GM12878 (cell line): ENCODE data around the gene BPIFA3. TPM values are rescaled to one million over a fixed set of nuclear protein-coding genes. Genes with fewer than 3 reads are reported as not detected.

ENCODE experiments used
- ATAC-seq: fragments of 200-7000 bp; cut with Tn5 transposase; 3 replicates; pipeline ENCODE4 v1.9.1; 2020; ENCODE audit warnings: mild to moderate bottlenecking, moderate library complexity
- BruUV-seq: library from RNA; stranded (reverse); fragments of 400-500 nt; replicated peaks from 2 replicates; lab custom pipeline; 2021; lab: Mats Ljungman, UMichigan
- CTCF ChIA-PET: fragments of 300-600 bp; sonication (Branson Sonifier 250); formaldehyde crosslinking; extraction: SDS; loops from one replicate; lab custom pipeline; 2021; ENCODE audit warnings: inconsistent platforms; lab: Yijun Ruan, JAX
- POLR2A ChIA-PET: fragments of 350-600 bp; formaldehyde crosslinking; extraction: SDS; loops from one replicate; lab custom pipeline; 2021; ENCODE audit warnings: inconsistent platforms; lab: Charles Lee
- RAD21 ChIA-PET: fragments of 300-600 bp; sonication (Branson Sonifier 250); formaldehyde crosslinking; loops from one replicate; lab custom pipeline; 2023; ENCODE audit warnings: antibody characterized with exemption; ENCODE audit not compliant: unreplicated experiment; lab: Charles Lee
- SMC1A ChIA-PET: fragments of 300-600 bp; sonication (Branson Sonifier 250); formaldehyde crosslinking; loops from one replicate; lab custom pipeline; 2023; ENCODE audit not compliant: unreplicated experiment, uncharacterized antibody; lab: Charles Lee
- DNase-seq: peaks from one replicate; pipeline ENCODE4 v3.0.0-alpha.2; 2011; ENCODE audit warnings: low read depth, low spot score
- FAIRE-seq: peaks from 3 replicates; lab custom pipeline; 2011; peaks lifted over from hg19 to GRCh38; lab: Jason Lieb, UNC
- H2AFZ ChIP-seq: 2 replicates; pipeline ENCODE4 v1.6.0; 2011; ENCODE audit warnings: low read depth, low read length, control low read depth; ENCODE audit not compliant: control insufficient read depth
- H3K27ac ChIP-seq: 2 replicates; pipeline ENCODE4 v1.5.1; 2011; ENCODE audit warnings: control low read depth; ENCODE audit not compliant: control insufficient read depth, insufficient read depth
- H3K27me3 ChIP-seq, 2 experiments: replicated peaks in 1 of 2; 2 replicates each; pipeline versions ENCODE4 v1.6.0 to v1.6.1; 2011; ENCODE audit warnings: low read length in 1 of 2; ENCODE audit not compliant: control insufficient read depth in 2 of 2, insufficient read depth in 2 of 2
- H3K36me3 ChIP-seq, 2 experiments: 2 replicates each; pipeline ENCODE4 v1.5.1; 2011; ENCODE audit warnings: low read length in 1 of 2; ENCODE audit not compliant: control insufficient read depth in 2 of 2, insufficient read depth in 2 of 2
- H3K4me1 ChIP-seq: 2 replicates; pipeline ENCODE4 v1.6.1; 2011; ENCODE audit warnings: mild to moderate bottlenecking, low read length, moderate library complexity, mixed read lengths; ENCODE audit not compliant: control insufficient read depth, insufficient read depth
- H3K4me2 ChIP-seq: 2 replicates; pipeline ENCODE4 v1.6.0; 2011; ENCODE audit warnings: control low read depth; ENCODE audit not compliant: control insufficient read depth, insufficient read depth
- H3K4me3 ChIP-seq: fragments of 200-600 bp; sonication (generic); 2 replicates; pipeline ENCODE4 v1.5.1; 2016
- H3K79me2 ChIP-seq: 2 replicates; pipeline ENCODE4 v1.6.0; 2011; ENCODE audit warnings: low read length; ENCODE audit not compliant: control insufficient read depth, insufficient read depth
- H3K9ac ChIP-seq: 2 replicates; pipeline ENCODE4 v1.8.0; 2011; ENCODE audit warnings: low read length, control low read depth, mixed read lengths; ENCODE audit not compliant: control insufficient read depth, insufficient read depth
- H3K9me3 ChIP-seq: replicated peaks from 3 replicates; pipeline ENCODE4 v1.5.1; 2011; ENCODE audit warnings: mild to moderate bottlenecking, low read length; ENCODE audit not compliant: control insufficient read depth, insufficient read depth
- H4K20me1 ChIP-seq: 2 replicates; pipeline ENCODE4 v1.6.0; 2011; ENCODE audit not compliant: control insufficient read depth, insufficient read depth
- CBX3 ChIP-seq: fragments of 200-600 bp; sonication (generic); IDR thresholded peaks from 2 replicates; pipeline ENCODE4 v1.6.1; 2016; ENCODE audit warnings: low read depth, borderline replicate concordance
- EGR1 ChIP-seq, 2 experiments: IDR thresholded peaks; 1 replicate in 1 of 2; 2 replicates in 1 of 2; pipeline ENCODE4 v1.6.1; 2011 to 2012; ENCODE audit warnings: low read depth in 2 of 2, low read length in 2 of 2, borderline replicate concordance in 1 of 2, mild to moderate bottlenecking in 1 of 2, moderate library complexity in 1 of 2
- FOXM1 ChIP-seq: IDR thresholded peaks from 2 replicates; pipeline ENCODE4 v1.6.1; 2012; ENCODE audit warnings: low read depth, mild to moderate bottlenecking, inconsistent platforms, low read length, moderate library complexity
- MAX ChIP-seq: IDR thresholded peaks from 2 replicates; pipeline ENCODE4 v1.6.1; 2012; ENCODE audit warnings: low read depth, low read length, improper control_type of control experiment
- NFIC ChIP-seq: IDR thresholded peaks from 2 replicates; pipeline ENCODE4 v1.6.1; 2012; ENCODE audit warnings: low read depth, mild to moderate bottlenecking, inconsistent platforms, low read length, moderate library complexity
- NR2C2 ChIP-seq: IDR thresholded peaks from 2 replicates; pipeline ENCODE4 v1.6.1; 2011; ENCODE audit warnings: borderline replicate concordance, low read depth; ENCODE audit not compliant: control insufficient read depth, insufficient read length
- PML ChIP-seq: IDR thresholded peaks from 2 replicates; pipeline ENCODE4 v1.6.1; 2012; ENCODE audit warnings: low read length, inconsistent platforms
- RAD21 ChIP-seq: IDR thresholded peaks from 2 replicates; pipeline ENCODE4 v1.6.1; 2011; ENCODE audit warnings: mild to moderate bottlenecking, low read depth, low read length, moderate library complexity; ENCODE audit not compliant: insufficient read depth
- SIN3A ChIP-seq: IDR thresholded peaks from 2 replicates; pipeline ENCODE4 v1.6.1; 2012; ENCODE audit warnings: low read depth, low read length, improper control_type of control experiment
- SMC3 ChIP-seq: IDR thresholded peaks from 2 replicates; pipeline ENCODE4 v1.6.1; 2011; ENCODE audit warnings: low read length, improper control_type of control experiment, borderline replicate concordance
- USF1 ChIP-seq: IDR thresholded peaks from 2 replicates; pipeline ENCODE4 v1.6.1; 2011; ENCODE audit warnings: borderline replicate concordance, low read depth, mild to moderate bottlenecking, moderate library complexity, mixed read lengths, low read length; ENCODE audit not compliant: insufficient read depth; ENCODE audit errors: extremely low read length
- ZNF592 ChIP-seq: fragments of 450-650 bp; IDR thresholded peaks from 2 replicates; pipeline ENCODE4 v1.6.1; 2017; ENCODE audit warnings: mild to moderate bottlenecking, moderate library complexity
- ZSCAN29 ChIP-seq: fragments of 450-650 bp; IDR thresholded peaks from 2 replicates; pipeline ENCODE4 v1.6.1; 2017; ENCODE audit warnings: mild to moderate bottlenecking, moderate library complexity
- WGBS: methylation state at CpG from one replicate; pipeline ENCODE4 v1.1.6; 2016; ENCODE audit warnings: low lambda C conversion rate; ENCODE audit not compliant: insufficient replicate concordance, insufficient coverage; ENCODE audit errors: missing lambda C conversion rate; 5-methylcytosine and 5-hydroxymethylcytosine counted together
- in situ Hi-C: fragments of 300-500 bp; cut with MboI; formaldehyde crosslinking; loops from 9 replicates; pipeline ENCODE4 v1.14.3; 2018; ENCODE audit warnings: mixed read lengths
- intact Hi-C: fragments of 100-400 bp; cut with micrococcal nuclease; formaldehyde crosslinking; loops from one replicate; pipeline ENCODE4 v1.14.2; 2022; ENCODE audit not compliant: unreplicated experiment
- polyA plus RNA-seq, 11 experiments: library from polyadenylated mRNA; depleted of rRNA in 4 of 11; unstranded in 6 of 11; stranded (reverse) in 5 of 11; fragments of >200 nt; fragmentation: Nextera tagmentation in 4 of 11; fragmentation: Illumina TruSeq in 1 of 11; extraction: Ambion mirVana in 4 of 11; extraction: Trizol in 1 of 11; gene quantifications; 1 replicate in 1 of 11; 2 replicates in 10 of 11; pipeline versions ENCODE4 v1.2.1 to v1.2.3, GENCODE V29; 2011 to 2016; ENCODE audit warnings: inconsistent platforms in 2 of 11, missing spikeins in 2 of 11, low read depth in 1 of 11
- total RNA-seq, 4 experiments: library from RNA; depleted of rRNA in 3 of 4; stranded (reverse); fragments of >200 nt in 3 of 4; fragmentation: Illumina TruSeq in 1 of 4; extraction: Trizol in 1 of 4; gene quantifications; 2 replicates each; pipeline versions ENCODE4 v1.2.1 to v1.2.3, GENCODE V29; 2013 to 2021
- TF ChIP-seq, protein P1 (sequence below), 3 experiments: IDR thresholded peaks in 2 of 3; conservative IDR thresholded peaks in 1 of 3; 2 replicates each; pipeline ENCODE4 v1.5.1; 2011; ENCODE audit warnings: low read depth in 3 of 3, low read length in 3 of 3, mild to moderate bottlenecking in 3 of 3, control low read depth in 2 of 3, moderate library complexity in 2 of 3, inconsistent platforms in 1 of 3, mixed read lengths in 1 of 3; ENCODE audit not compliant: control insufficient read depth in 2 of 3, insufficient read depth in 1 of 3; ENCODE audit errors: extremely low read depth in 1 of 3

The BPIFA3 gene
- total and polyA plus RNA-seq, 10 of the 15 experiments (the other 5 are each of a cell fraction or from before 2014, with no cell fraction given): not detected

DNA sequence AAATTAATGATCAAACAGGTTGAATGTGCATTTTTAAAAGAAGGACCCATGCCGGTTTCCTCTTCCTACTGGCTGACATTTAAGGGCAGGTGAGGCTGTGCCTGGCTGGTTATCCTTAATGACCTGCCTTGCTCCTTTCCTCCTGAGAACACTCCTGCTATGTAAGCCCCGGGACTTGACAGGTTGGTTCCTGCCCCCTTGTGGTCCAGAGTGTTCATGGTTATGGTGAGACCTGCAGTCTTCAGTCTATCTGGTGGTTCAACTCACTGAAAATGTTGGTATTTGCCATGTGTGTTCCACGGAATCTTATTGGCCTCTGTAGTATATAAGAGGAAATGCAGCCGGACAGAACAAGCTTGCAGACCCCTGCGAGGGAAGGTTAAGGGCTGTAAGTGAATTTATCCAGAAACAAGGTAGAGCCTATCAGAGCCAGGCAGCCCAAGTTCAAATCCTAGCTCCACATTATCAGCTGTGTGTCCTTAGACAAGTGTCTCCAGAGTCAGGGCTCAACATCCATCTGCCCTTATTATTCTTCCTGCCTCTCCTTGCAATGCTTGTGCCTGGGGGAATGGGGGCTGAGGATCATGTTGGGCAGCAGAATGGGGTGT lies 5.2 kb upstream of the BPIFA3 start:
- ATAC-seq (peak; percentile 72), DNase-seq (no peak), FAIRE-seq (peak; percentile 78)
- H3K4me2 ChIP-seq: no peak overlapping the region
- CTCF ChIA-PET: interaction anchor here (0.8 to 1.0 kb wide), 2 partner anchors 85 to 116 kb away, joined by 3 to 4 read pairs; no protein-coding TSS in a partner anchor
- in situ Hi-C loops (no loop called here), intact Hi-C loops (loop anchor here (2.0 to 5.0 kb wide), 4 partner anchors 50 to 310 kb away; no protein-coding TSS in a partner anchor)
- H3K27me3 ChIP-seq: peaks cover 0 to under 1% of the 10 kb centered on the region in 2 experiments; a peak in 2 of 4 replicates
- H3K36me3 ChIP-seq: no peaks in the 10 kb centered on the region
- SMC1A ChIA-PET: interaction anchor here (0.7 kb wide), 2 partner anchors 10 to 351 kb away, joined by 3 read pairs; no protein-coding TSS in a partner anchor
- 6% methylated on average over 5 of the region's 5 CpGs for WGBS
- no peak overlapping the region for H3K4me3 ChIP-seq
- H3K9me3 ChIP-seq: no peaks in the 10 kb centered on the region
- H4K20me1 ChIP-seq: 0 out of 2 replicates have a peak, but pooled peaks cover 4% of the 10 kb centered on the region
- no peaks in the 10 kb centered on the region for H3K79me2 ChIP-seq
- no peak overlapping the region for H2AFZ ChIP-seq
- no TSS peak for BruUV-seq
- H3K27ac ChIP-seq: no peak overlapping the region
- no peaks in the 10 kb centered on the region for H3K4me1 ChIP-seq
- RAD21 ChIA-PET: interaction anchor here (1.7 kb wide), 1 partner anchor 310 kb away, joined by 5 read pairs; no protein-coding TSS in a partner anchor
- POLR2A ChIA-PET: interaction anchor here (0.5 kb wide), 1 partner anchor 20 kb away, joined by 4 read pairs; no protein-coding TSS in a partner anchor
- TF ChIP-seq ZSCAN29: no peak
- TF ChIP-seq CBX3: no peak
- peak; percentile 42; the same call in 1 of the 2 replicates for TF ChIP-seq SMC3
- TF ChIP-seq MAX: no peak
- TF ChIP-seq USF1: no peak
- no peak for TF ChIP-seq FOXM1
- TF ChIP-seq EGR1 (IDR thresholded peaks at IDR 0.05; ENCODE audit: borderline replicate concordance in 1 of 2, low read depth in 2 of 2, low read length in 2 of 2): no peak
- TF ChIP-seq, protein P1, sequence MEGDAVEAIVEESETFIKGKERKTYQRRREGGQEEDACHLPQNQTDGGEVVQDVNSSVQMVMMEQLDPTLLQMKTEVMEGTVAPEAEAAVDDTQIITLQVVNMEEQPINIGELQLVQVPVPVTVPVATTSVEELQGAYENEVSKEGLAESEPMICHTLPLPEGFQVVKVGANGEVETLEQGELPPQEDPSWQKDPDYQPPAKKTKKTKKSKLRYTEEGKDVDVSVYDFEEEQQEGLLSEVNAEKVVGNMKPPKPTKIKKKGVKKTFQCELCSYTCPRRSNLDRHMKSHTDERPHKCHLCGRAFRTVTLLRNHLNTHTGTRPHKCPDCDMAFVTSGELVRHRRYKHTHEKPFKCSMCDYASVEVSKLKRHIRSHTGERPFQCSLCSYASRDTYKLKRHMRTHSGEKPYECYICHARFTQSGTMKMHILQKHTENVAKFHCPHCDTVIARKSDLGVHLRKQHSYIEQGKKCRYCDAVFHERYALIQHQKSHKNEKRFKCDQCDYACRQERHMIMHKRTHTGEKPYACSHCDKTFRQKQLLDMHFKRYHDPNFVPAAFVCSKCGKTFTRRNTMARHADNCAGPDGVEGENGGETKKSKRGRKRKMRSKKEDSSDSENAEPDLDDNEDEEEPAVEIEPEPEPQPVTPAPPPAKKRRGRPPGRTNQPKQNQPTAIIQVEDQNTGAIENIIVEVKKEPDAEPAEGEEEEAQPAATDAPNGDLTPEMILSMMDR (IDR thresholded peaks at IDR 0.05 in 2 of 3, conservative IDR thresholded peaks at IDR 0.05 in 1 of 3; ENCODE audit: control insufficient read depth in 2 of 3, extremely low read depth in 1 of 3, insufficient read depth in 1 of 3, low read depth in 3 of 3, low read length in 3 of 3): peak; percentile 54 to 58 (median 55)
- no peak for TF ChIP-seq PML
- no peak for TF ChIP-seq ZNF592
- TF ChIP-seq NR2C2: no peak
- no peak for TF ChIP-seq NFIC
- no peak for TF ChIP-seq SIN3A
- TF ChIP-seq RAD21: peak; percentile 62
- H3K9ac ChIP-seq: no peak overlapping the region
